Measurements from ENCODE around the gene DDX25.

DNA sequence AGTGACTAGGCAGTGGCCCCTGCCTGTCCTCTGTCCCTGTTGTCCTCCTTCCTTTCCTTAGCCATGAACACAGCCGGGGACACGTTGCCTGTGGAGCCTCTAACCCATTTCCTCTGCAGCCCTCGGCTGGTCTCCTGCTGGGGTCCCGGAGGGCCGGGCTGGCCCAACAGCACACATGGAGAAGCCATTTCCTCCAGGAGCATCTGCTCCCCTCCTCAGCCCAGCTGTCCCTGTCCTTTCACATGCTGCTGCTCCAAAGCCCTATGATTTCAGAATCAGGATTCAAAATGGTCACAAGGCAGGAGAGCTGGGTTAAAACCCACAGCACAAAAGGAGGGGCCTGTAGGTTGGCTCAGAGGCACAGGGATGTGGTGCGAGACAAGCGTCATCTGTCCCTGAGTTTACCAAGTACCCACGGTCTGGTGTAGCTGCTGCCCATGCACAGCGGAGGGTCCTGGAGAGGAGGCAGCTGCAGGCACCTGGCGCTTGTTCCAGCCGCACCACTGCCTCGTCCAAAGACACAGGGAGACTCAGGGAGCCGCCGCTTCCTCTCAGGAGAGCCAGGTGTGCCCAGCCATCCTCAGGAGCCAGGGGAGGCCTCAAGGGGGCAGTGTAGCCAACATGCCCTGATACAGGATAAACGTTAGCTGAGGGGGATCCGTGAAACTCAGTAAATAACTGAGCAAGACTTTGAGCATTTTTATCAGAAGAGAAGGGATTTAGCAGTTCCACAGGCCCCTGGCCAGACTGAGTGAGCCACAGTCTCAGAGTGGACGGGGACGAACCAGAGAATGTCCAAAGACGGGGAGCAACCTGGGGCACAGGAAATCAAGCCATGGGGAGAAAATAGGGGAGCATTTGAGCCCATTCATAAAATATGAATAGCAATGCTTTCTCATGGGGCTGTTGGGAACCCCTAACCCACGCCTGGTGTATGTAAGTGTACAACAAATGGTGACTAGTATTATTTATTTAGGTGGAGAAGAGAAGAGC lies 37.6 kb downstream of the DDX25 start:
- TF ChIP-seq POLR2A (IDR thresholded peaks at IDR 0.05), result no peak
- TF ChIP-seq, protein P1, sequence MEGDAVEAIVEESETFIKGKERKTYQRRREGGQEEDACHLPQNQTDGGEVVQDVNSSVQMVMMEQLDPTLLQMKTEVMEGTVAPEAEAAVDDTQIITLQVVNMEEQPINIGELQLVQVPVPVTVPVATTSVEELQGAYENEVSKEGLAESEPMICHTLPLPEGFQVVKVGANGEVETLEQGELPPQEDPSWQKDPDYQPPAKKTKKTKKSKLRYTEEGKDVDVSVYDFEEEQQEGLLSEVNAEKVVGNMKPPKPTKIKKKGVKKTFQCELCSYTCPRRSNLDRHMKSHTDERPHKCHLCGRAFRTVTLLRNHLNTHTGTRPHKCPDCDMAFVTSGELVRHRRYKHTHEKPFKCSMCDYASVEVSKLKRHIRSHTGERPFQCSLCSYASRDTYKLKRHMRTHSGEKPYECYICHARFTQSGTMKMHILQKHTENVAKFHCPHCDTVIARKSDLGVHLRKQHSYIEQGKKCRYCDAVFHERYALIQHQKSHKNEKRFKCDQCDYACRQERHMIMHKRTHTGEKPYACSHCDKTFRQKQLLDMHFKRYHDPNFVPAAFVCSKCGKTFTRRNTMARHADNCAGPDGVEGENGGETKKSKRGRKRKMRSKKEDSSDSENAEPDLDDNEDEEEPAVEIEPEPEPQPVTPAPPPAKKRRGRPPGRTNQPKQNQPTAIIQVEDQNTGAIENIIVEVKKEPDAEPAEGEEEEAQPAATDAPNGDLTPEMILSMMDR (IDR thresholded peaks at IDR 0.05), result no peak

Data from vagina (tissue), 2 donors.